KOPT-K1 (cell line): ENCODE measurements around the gene CREG1.

Source experiments
- H3K27ac ChIP-seq: fragments of 200-600 bp; sonication (generic); 2 replicates; pipeline ENCODE4 v1.5.1; 2016; ENCODE audit warnings: antibody characterized with exemption, mild to moderate bottlenecking, low read depth, low read length; ENCODE audit not compliant: poor library complexity, severe bottlenecking
- H3K36me3 ChIP-seq: fragments of 200-600 bp; sonication (generic); 2 replicates; pipeline ENCODE4 v1.5.1; 2017; ENCODE audit warnings: antibody characterized with exemption, mild to moderate bottlenecking, low read length, moderate library complexity; ENCODE audit not compliant: insufficient read depth
- H3K9me3 ChIP-seq: fragments of 200-600 bp; sonication (generic); 2 replicates; pipeline ENCODE4 v1.5.1; 2017; ENCODE audit warnings: antibody characterized with exemption, low read length, mild to moderate bottlenecking; ENCODE audit not compliant: insufficient read depth, poor library complexity, severe bottlenecking

Gene CREG1

GRCh38 chr1:167528057-167528728 lies 25.4 kb downstream of the CREG1 start:
- Histone ChIP-seq H3K36me3 (no peaks in the 10 kb centered on the region), H3K27ac (no peak overlapping the region), H3K9me3 (peaks cover 11% of the 10 kb centered on the region)

- H3K9me3 ChIP-seq = peaks cover 20% of the 10 kb centered on the region
- peak overlapping the region; percentile 17 for H3K27ac ChIP-seq
- H3K36me3 ChIP-seq = no peaks in the 10 kb centered on the region
These were observed 26.7 kb downstream of the CREG1 start for GRCh38 chr1:167526667-167527383.

GRCh38 chr1:167524651-167525050 lies 28.9 kb downstream of the CREG1 start:
- H3K36me3 ChIP-seq = no peaks in the 10 kb centered on the region
- peaks cover 20% of the 10 kb centered on the region for H3K9me3 ChIP-seq
- no peak overlapping the region for H3K27ac ChIP-seq

GRCh38 chr1:167522246-167522645 lies 31.3 kb downstream of the CREG1 start:
- no peak overlapping the region for H3K27ac ChIP-seq
- H3K9me3 ChIP-seq = peaks cover 20% of the 10 kb centered on the region
- no peaks in the 10 kb centered on the region for H3K36me3 ChIP-seq

- peaks cover 20% of the 10 kb centered on the region for H3K9me3 ChIP-seq
- no peak overlapping the region for H3K27ac ChIP-seq
- peaks cover 8% of the 10 kb centered on the region for H3K36me3 ChIP-seq
These were observed 32.8 kb downstream of the CREG1 start for GRCh38 chr1:167520711-167521206.

- H3K27ac ChIP-seq = peak within 1 kb of the TSS; percentile 98
- H3K36me3 ChIP-seq = peaks cover 32% of the 10 kb centered on the region
- H3K9me3 ChIP-seq = peaks cover 10% of the 10 kb centered on the region
These were observed 35.2 kb downstream of the CREG1 start, which contains the start of gene CD247 for GRCh38 chr1:167518331-167518700. TSS of gene CD247 (minus strand) at chr1:167518529. CDS start at chr1:167518465, 64 bp downstream.

- Histone ChIP-seq H3K9me3 (peaks cover 7% of the 10 kb centered on the region), H3K36me3 (peaks cover 36% of the 10 kb centered on the region), H3K27ac (peak overlapping the region; percentile 98)
These were observed 35.8 kb downstream of the CREG1 start for GRCh38 chr1:167517535-167518330.

- peaks cover 46% of the 10 kb centered on the region for H3K36me3 ChIP-seq
- peak overlapping the region; percentile 98 for H3K27ac ChIP-seq
- no peaks in the 10 kb centered on the region for H3K9me3 ChIP-seq
These were observed 36.9 kb downstream of the CREG1 start for GRCh38 chr1:167516404-167517388.

GRCh38 chr1:167515893-167516321 lies 37.7 kb downstream of the CREG1 start:
- peaks cover 54% of the 10 kb centered on the region for H3K36me3 ChIP-seq
- H3K9me3 ChIP-seq = no peaks in the 10 kb centered on the region
- peak overlapping the region; percentile 98 for H3K27ac ChIP-seq

- H3K9me3 ChIP-seq = no peaks in the 10 kb centered on the region
- peak overlapping the region; percentile 98 for H3K27ac ChIP-seq
- H3K36me3 ChIP-seq = peaks cover 58% of the 10 kb centered on the region
These were observed 38.1 kb downstream of the CREG1 start for GRCh38 chr1:167515461-167515860.

- H3K9me3 ChIP-seq = no peaks in the 10 kb centered on the region
- no peak overlapping the region for H3K27ac ChIP-seq
- H3K36me3 ChIP-seq = peaks cover 70% of the 10 kb centered on the region
These were observed 39.3 kb downstream of the CREG1 start for GRCh38 chr1:167514288-167514687.

- peaks cover 91% of the 10 kb centered on the region for H3K36me3 ChIP-seq
- peak overlapping the region; percentile 25 for H3K27ac ChIP-seq
These were observed 41.4 kb downstream of the CREG1 start for GRCh38 chr1:167512046-167512654.

GRCh38 chr1:167511374-167511986 lies 42.1 kb downstream of the CREG1 start:
- H3K27ac ChIP-seq = peak overlapping the region; percentile 25
- peaks cover 98% of the 10 kb centered on the region for H3K36me3 ChIP-seq
- H3K9me3 ChIP-seq = no peaks in the 10 kb centered on the region

More at GRCh38 chr1:167512046-167512654, 41.4 kb downstream of the CREG1 start:
- H3K9me3 ChIP-seq = no peaks in the 10 kb centered on the region
